Measurements from ENCODE around the gene NHLRC4.

The NHLRC4 gene

GRCh38 chr16:534856-535445 lies 31.9 kb upstream of the NHLRC4 start:
- Histone ChIP-seq H2AFZ (ENCODE audit: low read depth) (no peak overlapping the region), H3K27ac (no peak overlapping the region), H3K36me3 (ENCODE audit: insufficient read depth) (no peaks in the 10 kb centered on the region)

GRCh38 chr16:535446-536405 lies 31.1 kb upstream of the NHLRC4 start:
- Histone ChIP-seq H3K4me2 (no peak overlapping the region), H4K20me1 (ENCODE audit: insufficient read depth) (no peaks in the 10 kb centered on the region), H3K9ac (no peak overlapping the region), H3K4me3 (IDR thresholded peaks at IDR 0.05; ENCODE audit: insufficient read depth, low read depth, low read length) (no peak overlapping the region), H3K79me2 (ENCODE audit: insufficient read depth, low read depth) (peaks cover 88% of the 10 kb centered on the region), H3K27ac (no peak overlapping the region), H3K27me3 (ENCODE audit: insufficient read depth, low read depth) (no peaks in the 10 kb centered on the region), H3K4me1 (ENCODE audit: low read depth, poor library complexity, severe bottlenecking) (peaks cover 17% of the 10 kb centered on the region), H3K36me3 (ENCODE audit: insufficient read depth) (no peaks in the 10 kb centered on the region), H2AFZ (ENCODE audit: low read depth) (no peak overlapping the region)
- TF ChIP-seq CTCF (conservative IDR thresholded peaks at IDR 0.05; ENCODE audit: low read depth, low read length) = no peak

More at GRCh38 chr16:534856-535445, 31.9 kb upstream of the NHLRC4 start:
- Histone ChIP-seq H3K4me2 (no peak overlapping the region), H3K9ac (no peak overlapping the region), H3K4me3 (IDR thresholded peaks at IDR 0.05; ENCODE audit: insufficient read depth, low read depth, low read length) (no peak overlapping the region), H4K20me1 (ENCODE audit: insufficient read depth) (peaks cover 2% of the 10 kb centered on the region; the same call in 1 of the 2 replicates), H3K79me2 (ENCODE audit: insufficient read depth, low read depth) (peaks cover 88% of the 10 kb centered on the region), H3K27me3 (ENCODE audit: insufficient read depth, low read depth) (no peaks in the 10 kb centered on the region), H3K4me1 (ENCODE audit: low read depth, poor library complexity, severe bottlenecking) (peaks cover 22% of the 10 kb centered on the region)
- TF ChIP-seq CTCF (conservative IDR thresholded peaks at IDR 0.05; ENCODE audit: low read depth, low read length) = no peak

- Histone ChIP-seq H3K4me3 (IDR thresholded peaks at IDR 0.05; ENCODE audit: insufficient read depth, low read depth, low read length) (no peak overlapping the region), H3K9ac (no peak overlapping the region), H2AFZ (ENCODE audit: low read depth) (no peak overlapping the region), H3K36me3 (ENCODE audit: insufficient read depth) (no peaks in the 10 kb centered on the region), H3K27ac (no peak overlapping the region), H3K4me2 (no peak overlapping the region), H4K20me1 (ENCODE audit: insufficient read depth) (no peaks in the 10 kb centered on the region), H3K27me3 (ENCODE audit: insufficient read depth, low read depth) (no peaks in the 10 kb centered on the region), H3K79me2 (ENCODE audit: insufficient read depth, low read depth) (peaks cover 78% of the 10 kb centered on the region), H3K4me1 (ENCODE audit: low read depth, poor library complexity, severe bottlenecking) (peaks cover 7% of the 10 kb centered on the region)
- no peak for TF ChIP-seq CTCF (conservative IDR thresholded peaks at IDR 0.05; ENCODE audit: low read depth, low read length)
Observed at GRCh38 chr16:536746-537145, 30.1 kb upstream of the NHLRC4 start.

- no peaks in the 10 kb centered on the region for H3K36me3 ChIP-seq (ENCODE audit: insufficient read depth)
- no peak overlapping the region for H3K27ac ChIP-seq
- no peaks in the 10 kb centered on the region for H4K20me1 ChIP-seq (ENCODE audit: insufficient read depth)
- H3K4me2 ChIP-seq = no peak overlapping the region
- no peaks in the 10 kb centered on the region for H3K27me3 ChIP-seq (ENCODE audit: insufficient read depth, low read depth)
- H3K4me3 ChIP-seq (IDR thresholded peaks at IDR 0.05; ENCODE audit: insufficient read depth, low read depth, low read length) = no peak overlapping the region
- H3K79me2 ChIP-seq (ENCODE audit: insufficient read depth, low read depth) = peaks cover 75% of the 10 kb centered on the region
- TF ChIP-seq CTCF (conservative IDR thresholded peaks at IDR 0.05; ENCODE audit: low read depth, low read length) = no peak
- no peaks in the 10 kb centered on the region for H3K4me1 ChIP-seq (ENCODE audit: low read depth, poor library complexity, severe bottlenecking)
- no peak overlapping the region for H2AFZ ChIP-seq (ENCODE audit: low read depth)
- no peak overlapping the region for H3K9ac ChIP-seq
Observed at GRCh38 chr16:537415-538335, 29.1 kb upstream of the NHLRC4 start.
